HepG2 (cell line): ENCODE results near the gene TNFRSF1B. TPM values are rescaled to one million over a fixed set of nuclear protein-coding genes. Genes with fewer than 3 reads are reported as not detected.

Source experiments
- ATAC-seq: fragments of 200-7000 bp; cut with Tn5 transposase; 3 replicates; pipeline ENCODE4 v1.9.1; 2020; ENCODE audit warnings: mild to moderate bottlenecking, moderate library complexity
- BruUV-seq: library from RNA; stranded (reverse); fragments of 400-500 nt; replicated peaks from 2 replicates; lab custom pipeline; 2021; lab: Mats Ljungman, UMichigan
- CTCF ChIA-PET: fragments of 300-600 bp; formaldehyde crosslinking; extraction: SDS; loops from one replicate; lab custom pipeline; 2021; ENCODE audit warnings: low total read pairs, inconsistent platforms, low intra/inter-chr PET ratio; lab: Yijun Ruan, JAX
- POLR2A ChIA-PET: fragments of 350-600 bp; sonication (Branson Sonifier 250); formaldehyde crosslinking; loops from one replicate; lab custom pipeline; 2020; ENCODE audit warnings: antibody characterized with exemption, inconsistent platforms; lab: Yijun Ruan, JAX
- DNase-seq: peaks from one replicate; pipeline ENCODE4 v3.0.0-alpha.2; 2015; ENCODE audit warnings: low spot score
- FAIRE-seq: peaks from 3 replicates; lab custom pipeline; 2011; peaks lifted over from hg19 to GRCh38; lab: Jason Lieb, UNC
- H2AFZ ChIP-seq: one replicate; pipeline ENCODE4 v1.6.1; 2011; ENCODE audit warnings: low read length, inconsistent platforms
- H3K27ac ChIP-seq: fragments of 300-600 bp; 3 replicates; pipeline ENCODE4 v1.8.0; 2011; ENCODE audit warnings: mixed run types, mild to moderate bottlenecking, mixed read lengths, low read length, inconsistent platforms; ENCODE audit not compliant: insufficient read depth; ENCODE audit errors: extremely low read length
- H3K27me3 ChIP-seq, 2 experiments: fragments of 200-600 bp in 1 of 2; 2 replicates in 1 of 2; 3 replicates in 1 of 2; pipeline versions ENCODE4 v1.6.0 to v1.8.0; 2011; ENCODE audit warnings: low read length in 2 of 2, mild to moderate bottlenecking in 2 of 2, moderate library complexity in 2 of 2, inconsistent platforms in 1 of 2; ENCODE audit not compliant: insufficient read depth in 2 of 2, control insufficient read depth in 1 of 2
- H3K36me3 ChIP-seq, 2 experiments: fragments of 200-600 bp in 1 of 2; replicated peaks in 1 of 2; 2 replicates in 1 of 2; 3 replicates in 1 of 2; pipeline versions ENCODE4 v1.5.1 to v1.8.0; 2011; ENCODE audit warnings: low read length in 2 of 2, inconsistent platforms in 1 of 2; ENCODE audit not compliant: insufficient read depth in 2 of 2, control insufficient read depth in 1 of 2
- H3K4me1 ChIP-seq: 2 replicates; pipeline ENCODE4 v1.5.1; 2012; ENCODE audit warnings: low read length, inconsistent platforms; ENCODE audit not compliant: insufficient read depth
- H3K4me2 ChIP-seq: 2 replicates; pipeline ENCODE4 v1.6.0; 2011; ENCODE audit warnings: low read depth, low read length, inconsistent platforms
- H3K4me3 ChIP-seq, 3 experiments: fragments of 200-600 bp in 1 of 3; sonication (generic), shearing (Covaris generic) in 1 of 3; replicated peaks in 1 of 3; 2 replicates each; pipeline ENCODE4 v1.5.1; 2011 to 2016; ENCODE audit warnings: low read length in 3 of 3, inconsistent platforms in 2 of 3, low read depth in 2 of 3, mild to moderate bottlenecking in 2 of 3, control low read depth in 1 of 3, mixed read lengths in 1 of 3; ENCODE audit not compliant: insufficient read depth in 1 of 3
- H3K79me2 ChIP-seq: one replicate; pipeline ENCODE4 v1.6.1; 2011; ENCODE audit warnings: low read length, inconsistent platforms; ENCODE audit not compliant: insufficient read depth
- H3K9ac ChIP-seq: 2 replicates; pipeline ENCODE4 v1.6.0; 2011; ENCODE audit warnings: mild to moderate bottlenecking, low read depth, low read length, inconsistent platforms; ENCODE audit not compliant: insufficient read depth
- H3K9me3 ChIP-seq: 2 replicates; pipeline ENCODE4 v1.5.1; 2012; ENCODE audit warnings: mild to moderate bottlenecking, low read length
- H4K20me1 ChIP-seq: 2 replicates; pipeline ENCODE4 v1.6.0; 2011; ENCODE audit warnings: inconsistent platforms, mild to moderate bottlenecking, low read length, moderate library complexity; ENCODE audit not compliant: insufficient read depth
- ARNT ChIP-seq: fragments of 450-650 bp; IDR thresholded peaks from 2 replicates; pipeline ENCODE4 v1.6.1; 2017
- KDM3A ChIP-seq: IDR thresholded peaks from 2 replicates; pipeline ENCODE4 v1.6.1; 2018; ENCODE audit warnings: low read depth, missing compliant biosample characterization
- SMARCE1 ChIP-seq: fragments of 450-650 bp; IDR thresholded peaks from 2 replicates; pipeline ENCODE4 v1.6.1; 2017; ENCODE audit warnings: borderline replicate concordance
- THAP11 ChIP-seq: IDR thresholded peaks from 2 replicates; pipeline ENCODE4 v1.6.1; 2016; ENCODE audit warnings: missing biosample characterization, missing genetic modification reagents
- ZNF629 ChIP-seq: sonication (generic); formaldehyde crosslinking; conservative IDR thresholded peaks from 2 replicates; pipeline ENCODE4 v1.5.0; 2020; ENCODE audit warnings: missing genetic modification reagents
- WGBS: methylation state at CpG from one replicate; pipeline ENCODE4 v1.1.6; 2017; ENCODE audit warnings: low lambda C conversion rate; 5-methylcytosine and 5-hydroxymethylcytosine counted together
- in situ Hi-C: cut with HindIII; loops from 2 replicates; pipeline ENCODE4 v1.10.0; 2017; ENCODE audit warnings: low pct_unique_long_range_greater_than_20kb; ENCODE audit not compliant: extremely low pct_ligation_motif_present
- intact Hi-C: fragments of 100-400 bp; cut with micrococcal nuclease; formaldehyde crosslinking; loops from one replicate; pipeline ENCODE4 v1.10.0; 2022; ENCODE audit not compliant: unreplicated experiment
- polyA plus RNA-seq, 8 experiments: library from polyadenylated mRNA; depleted of rRNA in 3 of 8; stranded (reverse) in 7 of 8; unstranded in 1 of 8; fragments of >200 nt; fragmentation: Illumina TruSeq in 4 of 8; extraction: Trizol in 4 of 8; gene quantifications; 2 replicates each; pipeline versions ENCODE4 v1.2.1 to v1.2.3, GENCODE V29; 2011 to 2016; ENCODE audit warnings: low read depth in 4 of 8, missing spikeins in 1 of 8, mixed read lengths in 1 of 8; ENCODE audit not compliant: insufficient read depth in 1 of 8
- total RNA-seq, 5 experiments: library from RNA; depleted of rRNA; stranded (reverse); fragments of >200 nt; fragmentation: Illumina TruSeq; extraction: Trizol; gene quantifications; 2 replicates each; pipeline ENCODE4 v1.2.3, GENCODE V29; 2016; ENCODE audit warnings: low read depth in 1 of 5
- TF ChIP-seq, protein P1 (sequence below): sonication (generic); formaldehyde crosslinking; IDR thresholded peaks from 2 replicates; pipeline ENCODE4 v1.4.0; 2020; ENCODE audit warnings: mild to moderate bottlenecking, missing genetic modification reagents

TNFRSF1B gene
- total and polyA plus RNA-seq, 2 of the 13 experiments (the other 11 are each of a cell fraction or from before 2014, with no cell fraction given), result 0.04 to 0.11 TPM

- no peak for FAIRE-seq
- WGBS, result 75% methylated on average over 12 of the region's 12 CpGs
- Histone ChIP-seq H3K4me1 (peaks cover 43% of the 10 kb centered on the region), H3K27me3 (peaks cover 2 to 43% of the 10 kb centered on the region in 2 experiments; a peak in 4 of 5 replicates), H3K79me2 (no peaks in the 10 kb centered on the region), H3K36me3 (no peaks in the 10 kb centered on the region), H4K20me1 (no peaks in the 10 kb centered on the region), H2AFZ (no peak overlapping the region), H3K4me2 (no peak overlapping the region), H3K4me3 (no peak overlapping the region), H3K9me3 (no peaks in the 10 kb centered on the region), H3K27ac (no peak overlapping the region), H3K9ac (no peak overlapping the region)
- ChIA-PET POLR2A (no interaction called here), CTCF (no interaction called here)
- TF ChIP-seq KDM3A, result no peak
- no peak for TF ChIP-seq THAP11 (CRISPR knock-in tag)
- TF ChIP-seq, protein P1, sequence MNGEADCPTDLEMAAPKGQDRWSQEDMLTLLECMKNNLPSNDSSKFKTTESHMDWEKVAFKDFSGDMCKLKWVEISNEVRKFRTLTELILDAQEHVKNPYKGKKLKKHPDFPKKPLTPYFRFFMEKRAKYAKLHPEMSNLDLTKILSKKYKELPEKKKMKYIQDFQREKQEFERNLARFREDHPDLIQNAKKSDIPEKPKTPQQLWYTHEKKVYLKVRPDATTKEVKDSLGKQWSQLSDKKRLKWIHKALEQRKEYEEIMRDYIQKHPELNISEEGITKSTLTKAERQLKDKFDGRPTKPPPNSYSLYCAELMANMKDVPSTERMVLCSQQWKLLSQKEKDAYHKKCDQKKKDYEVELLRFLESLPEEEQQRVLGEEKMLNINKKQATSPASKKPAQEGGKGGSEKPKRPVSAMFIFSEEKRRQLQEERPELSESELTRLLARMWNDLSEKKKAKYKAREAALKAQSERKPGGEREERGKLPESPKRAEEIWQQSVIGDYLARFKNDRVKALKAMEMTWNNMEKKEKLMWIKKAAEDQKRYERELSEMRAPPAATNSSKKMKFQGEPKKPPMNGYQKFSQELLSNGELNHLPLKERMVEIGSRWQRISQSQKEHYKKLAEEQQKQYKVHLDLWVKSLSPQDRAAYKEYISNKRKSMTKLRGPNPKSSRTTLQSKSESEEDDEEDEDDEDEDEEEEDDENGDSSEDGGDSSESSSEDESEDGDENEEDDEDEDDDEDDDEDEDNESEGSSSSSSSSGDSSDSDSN (CRISPR knock-in tag), result no peak
- TF ChIP-seq ARNT, result no peak
- TF ChIP-seq ZNF629 (CRISPR knock-in tag), result peak; percentile 36; the same call in 1 of the 2 replicates
- TF ChIP-seq SMARCE1, result no peak
- in situ Hi-C loops (no loop called here), intact Hi-C loops (no loop called here)
- no TSS peak for BruUV-seq
- no peak for DNase-seq
- no peak for ATAC-seq
These were observed 21.0 kb upstream of the TNFRSF1B start for GRCh38 chr1:12145616-12146342.
